A549 (cell line): ENCODE results near the gene PLIN3.

Experiments
- MAZ ChIP-seq: fragments of 150-350 bp; IDR thresholded peaks from 2 replicates; pipeline ENCODE4 v1.6.1; 2014; ENCODE audit warnings: antibody characterized with exemption, low read depth, low read length, borderline replicate concordance
- POLR2A ChIP-seq: IDR thresholded peaks from 2 replicates; pipeline ENCODE4 v1.6.1; 2012; ENCODE audit warnings: mild to moderate bottlenecking, low read length
- RFX5 ChIP-seq: fragments of 450-650 bp; IDR thresholded peaks from 2 replicates; pipeline ENCODE4 v1.7.1; 2014; ENCODE audit warnings: antibody characterized with exemption, mild to moderate bottlenecking, moderate library complexity
- TF ChIP-seq, protein P1 (sequence below): IDR thresholded peaks from 2 replicates; pipeline ENCODE4 v1.6.1; 2012

DNA sequence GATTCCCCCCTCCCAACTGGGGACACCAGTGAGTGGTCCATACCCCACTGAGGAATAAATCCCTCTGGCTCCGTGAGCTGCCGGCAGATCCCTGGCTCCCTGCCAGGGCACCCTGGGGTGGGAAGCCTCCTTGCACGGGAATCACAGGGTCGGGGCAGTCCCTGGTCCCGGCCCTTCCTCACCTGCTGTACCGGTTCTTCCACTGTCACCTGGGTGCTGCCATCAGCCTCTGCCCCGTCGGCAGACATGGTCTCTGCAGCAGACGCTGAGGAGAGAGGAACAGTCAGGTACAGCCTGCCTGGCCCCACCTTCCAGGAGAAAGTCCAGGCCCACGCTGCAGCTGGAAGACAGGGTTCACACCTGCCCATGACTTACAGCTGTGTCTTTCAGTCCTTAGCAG lies 6.3 kb downstream of the PLIN3 start:
- TF ChIP-seq RFX5 (no peak), POLR2A (no peak), MAZ (no peak)
- TF ChIP-seq, protein P1, sequence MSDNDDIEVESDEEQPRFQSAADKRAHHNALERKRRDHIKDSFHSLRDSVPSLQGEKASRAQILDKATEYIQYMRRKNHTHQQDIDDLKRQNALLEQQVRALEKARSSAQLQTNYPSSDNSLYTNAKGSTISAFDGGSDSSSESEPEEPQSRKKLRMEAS = no peak
